K562 (cell line): ENCODE measurements around the gene PTOV1. TPM values are rescaled to one million over a fixed set of nuclear protein-coding genes. Genes with fewer than 3 reads are reported as not detected.

Experiments
- HDGF ChIP-seq: fragments of 450-650 bp; IDR thresholded peaks from 2 replicates; pipeline ENCODE4 v1.6.1; 2016
- KDM5B ChIP-seq: fragments of 200-600 bp; sonication (generic); IDR thresholded peaks from 2 replicates; pipeline ENCODE4 v1.6.1; 2012; ENCODE audit warnings: low read depth, mild to moderate bottlenecking, moderate library complexity, low read length, control low read depth, inconsistent platforms; ENCODE audit not compliant: insufficient replicate concordance
- MIER1 ChIP-seq: fragments of 450-650 bp; IDR thresholded peaks from 2 replicates; pipeline ENCODE4 v1.6.1; 2016; ENCODE audit warnings: antibody characterized with exemption, mild to moderate bottlenecking, low read depth
- MTA2 ChIP-seq: fragments of 450-650 bp; IDR thresholded peaks from 2 replicates; pipeline ENCODE4 v1.6.1; 2016; ENCODE audit warnings: low read depth
- NRF1 ChIP-seq, 2 experiments: fragments of 450-650 bp; IDR thresholded peaks in 1 of 2; conservative IDR thresholded peaks in 1 of 2; 2 replicates each; pipeline ENCODE4 v1.6.1; 2014; ENCODE audit warnings: mild to moderate bottlenecking in 2 of 2
- PHB ChIP-seq: fragments of 250-450 bp; sonication (Bioruptor Pico); IDR thresholded peaks from 2 replicates; pipeline ENCODE4 v1.5.0; 2021
- SMARCE1 ChIP-seq: fragments of 450-650 bp; IDR thresholded peaks from 2 replicates; pipeline ENCODE4 v1.7.1; 2016; ENCODE audit warnings: mild to moderate bottlenecking
- TOE1 ChIP-seq, 2 experiments: fragments of 450-650 bp in 1 of 2; sonication (generic) in 1 of 2; formaldehyde crosslinking in 1 of 2; IDR thresholded peaks; 2 replicates each; pipeline versions ENCODE4 v1.7.1 to v1.8.0; 2016 to 2022; ENCODE audit warnings: borderline replicate concordance in 2 of 2, mild to moderate bottlenecking in 2 of 2, antibody characterized with exemption in 1 of 2, inconsistent platforms in 1 of 2, low read depth in 1 of 2, missing genetic modification reagents in 1 of 2, moderate library complexity in 1 of 2
- ZFP30 ChIP-seq: fragments of 250-450 bp; sonication (Bioruptor Pico); IDR thresholded peaks from 2 replicates; pipeline ENCODE4 v1.8.0; 2022; ENCODE audit warnings: moderate library complexity, mild to moderate bottlenecking, inconsistent platforms, borderline replicate concordance
- polyA plus RNA-seq, 8 experiments: library from polyadenylated mRNA; depleted of rRNA in 4 of 8; stranded (reverse) in 5 of 8; unstranded in 3 of 8; fragments of >200 nt; fragmentation: Nextera tagmentation in 2 of 8; fragmentation: Illumina TruSeq in 1 of 8; extraction: Ambion mirVana in 2 of 8; extraction: Trizol in 1 of 8; gene quantifications; 2 replicates each; pipeline versions ENCODE4 v1.2.1 to v1.2.3, GENCODE V29; 2011 to 2014; ENCODE audit warnings: inconsistent platforms in 1 of 8, missing spikeins in 1 of 8
- total RNA-seq, 7 experiments: library from RNA; depleted of rRNA in 6 of 7; stranded (reverse); fragments of >200 nt in 6 of 7; fragmentation: Illumina TruSeq in 2 of 7; extraction: Trizol in 2 of 7; gene quantifications; 2 replicates each; pipeline versions ENCODE4 v1.2.1 to v1.2.3, GENCODE V29; 2011 to 2021; ENCODE audit warnings: low replicate concordance in 1 of 7
- TF ChIP-seq, protein P1 (sequence below): sonication (generic); formaldehyde crosslinking; IDR thresholded peaks from 2 replicates; pipeline ENCODE4 v1.8.1; 2023; ENCODE audit warnings: mild to moderate bottlenecking, missing genetic modification reagents
- TF ChIP-seq, protein P2 (sequence below): sonication (generic); formaldehyde crosslinking; IDR thresholded peaks from 2 replicates; pipeline ENCODE4 v1.8.0; 2022; ENCODE audit warnings: mild to moderate bottlenecking, low read depth, missing genetic modification reagents
- TF ChIP-seq, protein P3 (sequence below): fragments of 250-450 bp; sonication (Bioruptor Pico); IDR thresholded peaks from 2 replicates; pipeline ENCODE4 v1.4.0; 2020
- TF ChIP-seq, protein P4 (sequence below), 2 experiments: fragments of 450-650 bp in 1 of 2; IDR thresholded peaks; 2 replicates each; pipeline ENCODE4 v1.6.1; 2011 to 2017; ENCODE audit warnings: low read depth in 2 of 2, antibody characterized with exemption in 1 of 2, borderline replicate concordance in 1 of 2, low read length in 1 of 2, mild to moderate bottlenecking in 1 of 2, mixed read lengths in 1 of 2; ENCODE audit not compliant: control insufficient read depth in 1 of 2
- TF ChIP-seq, protein P5 (sequence below): fragments of 250-450 bp; sonication (Bioruptor Pico); IDR thresholded peaks from 2 replicates; pipeline ENCODE4 v1.6.1; 2021; ENCODE audit warnings: mild to moderate bottlenecking

PTOV1 gene
- total and polyA plus RNA-seq, 9 of the 15 experiments (the other 6 are each of a cell fraction or from before 2014, with no cell fraction given) = 4.9 to 169 (median 43.5) TPM

DNA sequence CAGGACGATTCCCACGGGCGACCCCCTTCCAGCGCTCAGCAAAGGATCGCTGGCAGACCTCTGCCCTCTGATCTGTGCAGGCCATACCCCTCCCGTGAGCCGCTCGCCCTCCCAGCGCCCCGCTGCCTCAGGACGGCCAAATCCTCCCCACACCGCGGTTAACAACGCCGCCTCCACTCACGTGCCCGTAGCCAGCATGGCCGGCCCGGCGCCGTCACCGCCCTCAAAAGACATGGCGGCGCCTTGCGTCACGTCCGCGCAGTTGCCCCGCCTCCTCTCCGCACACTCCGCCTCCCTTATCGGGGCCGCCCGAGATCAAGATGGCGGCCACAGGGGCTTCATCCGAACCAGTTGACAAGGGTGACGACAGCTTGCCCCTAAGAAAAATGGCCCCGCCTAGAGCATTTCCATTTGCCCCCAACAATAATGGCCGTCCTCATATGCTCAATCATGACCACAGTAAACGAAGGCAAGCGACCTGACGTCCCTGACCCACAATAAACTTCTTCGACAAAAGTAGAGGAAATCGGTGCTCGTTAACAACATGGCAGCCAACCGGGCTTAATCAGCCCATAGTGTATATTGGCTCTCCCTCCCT lies 25.6 kb downstream of the PTOV1 start (continued):
- TF ChIP-seq, protein P1, sequence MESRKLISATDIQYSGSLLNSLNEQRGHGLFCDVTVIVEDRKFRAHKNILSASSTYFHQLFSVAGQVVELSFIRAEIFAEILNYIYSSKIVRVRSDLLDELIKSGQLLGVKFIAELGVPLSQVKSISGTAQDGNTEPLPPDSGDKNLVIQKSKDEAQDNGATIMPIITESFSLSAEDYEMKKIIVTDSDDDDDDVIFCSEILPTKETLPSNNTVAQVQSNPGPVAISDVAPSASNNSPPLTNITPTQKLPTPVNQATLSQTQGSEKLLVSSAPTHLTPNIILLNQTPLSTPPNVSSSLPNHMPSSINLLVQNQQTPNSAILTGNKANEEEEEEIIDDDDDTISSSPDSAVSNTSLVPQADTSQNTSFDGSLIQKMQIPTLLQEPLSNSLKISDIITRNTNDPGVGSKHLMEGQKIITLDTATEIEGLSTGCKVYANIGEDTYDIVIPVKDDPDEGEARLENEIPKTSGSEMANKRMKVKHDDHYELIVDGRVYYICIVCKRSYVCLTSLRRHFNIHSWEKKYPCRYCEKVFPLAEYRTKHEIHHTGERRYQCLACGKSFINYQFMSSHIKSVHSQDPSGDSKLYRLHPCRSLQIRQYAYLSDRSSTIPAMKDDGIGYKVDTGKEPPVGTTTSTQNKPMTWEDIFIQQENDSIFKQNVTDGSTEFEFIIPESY (CRISPR knock-in tag) = 0 out of 2 replicates have a peak, but pooled peaks have one; percentile 7
- TF ChIP-seq HDGF (no peak), SMARCE1 (no peak), KDM5B (peak; percentile 64), NRF1 (conservative IDR thresholded peaks at IDR 0.05 in 1 of 2, IDR thresholded peaks at IDR 0.05 in 1 of 2) (peak; percentile 45 to 70; a peak in 3 of 4 replicates), PHB (no peak), MIER1 (no peak), ZFP30 (no peak), TOE1 (IDR thresholded peaks at IDR 0.05; ENCODE audit: borderline replicate concordance) (no peak), TOE1 (CRISPR knock-in tag; IDR thresholded peaks at IDR 0.05; ENCODE audit: borderline replicate concordance, low read depth) (no peak), MTA2 (no peak)
- TF ChIP-seq, protein P2, sequence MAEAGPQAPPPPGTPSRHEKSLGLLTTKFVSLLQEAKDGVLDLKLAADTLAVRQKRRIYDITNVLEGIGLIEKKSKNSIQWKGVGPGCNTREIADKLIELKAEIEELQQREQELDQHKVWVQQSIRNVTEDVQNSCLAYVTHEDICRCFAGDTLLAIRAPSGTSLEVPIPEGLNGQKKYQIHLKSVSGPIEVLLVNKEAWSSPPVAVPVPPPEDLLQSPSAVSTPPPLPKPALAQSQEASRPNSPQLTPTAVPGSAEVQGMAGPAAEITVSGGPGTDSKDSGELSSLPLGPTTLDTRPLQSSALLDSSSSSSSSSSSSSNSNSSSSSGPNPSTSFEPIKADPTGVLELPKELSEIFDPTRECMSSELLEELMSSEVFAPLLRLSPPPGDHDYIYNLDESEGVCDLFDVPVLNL (CRISPR knock-in tag) = 0 out of 2 replicates have a peak, but pooled peaks have one; percentile 40
- TF ChIP-seq, protein P3, sequence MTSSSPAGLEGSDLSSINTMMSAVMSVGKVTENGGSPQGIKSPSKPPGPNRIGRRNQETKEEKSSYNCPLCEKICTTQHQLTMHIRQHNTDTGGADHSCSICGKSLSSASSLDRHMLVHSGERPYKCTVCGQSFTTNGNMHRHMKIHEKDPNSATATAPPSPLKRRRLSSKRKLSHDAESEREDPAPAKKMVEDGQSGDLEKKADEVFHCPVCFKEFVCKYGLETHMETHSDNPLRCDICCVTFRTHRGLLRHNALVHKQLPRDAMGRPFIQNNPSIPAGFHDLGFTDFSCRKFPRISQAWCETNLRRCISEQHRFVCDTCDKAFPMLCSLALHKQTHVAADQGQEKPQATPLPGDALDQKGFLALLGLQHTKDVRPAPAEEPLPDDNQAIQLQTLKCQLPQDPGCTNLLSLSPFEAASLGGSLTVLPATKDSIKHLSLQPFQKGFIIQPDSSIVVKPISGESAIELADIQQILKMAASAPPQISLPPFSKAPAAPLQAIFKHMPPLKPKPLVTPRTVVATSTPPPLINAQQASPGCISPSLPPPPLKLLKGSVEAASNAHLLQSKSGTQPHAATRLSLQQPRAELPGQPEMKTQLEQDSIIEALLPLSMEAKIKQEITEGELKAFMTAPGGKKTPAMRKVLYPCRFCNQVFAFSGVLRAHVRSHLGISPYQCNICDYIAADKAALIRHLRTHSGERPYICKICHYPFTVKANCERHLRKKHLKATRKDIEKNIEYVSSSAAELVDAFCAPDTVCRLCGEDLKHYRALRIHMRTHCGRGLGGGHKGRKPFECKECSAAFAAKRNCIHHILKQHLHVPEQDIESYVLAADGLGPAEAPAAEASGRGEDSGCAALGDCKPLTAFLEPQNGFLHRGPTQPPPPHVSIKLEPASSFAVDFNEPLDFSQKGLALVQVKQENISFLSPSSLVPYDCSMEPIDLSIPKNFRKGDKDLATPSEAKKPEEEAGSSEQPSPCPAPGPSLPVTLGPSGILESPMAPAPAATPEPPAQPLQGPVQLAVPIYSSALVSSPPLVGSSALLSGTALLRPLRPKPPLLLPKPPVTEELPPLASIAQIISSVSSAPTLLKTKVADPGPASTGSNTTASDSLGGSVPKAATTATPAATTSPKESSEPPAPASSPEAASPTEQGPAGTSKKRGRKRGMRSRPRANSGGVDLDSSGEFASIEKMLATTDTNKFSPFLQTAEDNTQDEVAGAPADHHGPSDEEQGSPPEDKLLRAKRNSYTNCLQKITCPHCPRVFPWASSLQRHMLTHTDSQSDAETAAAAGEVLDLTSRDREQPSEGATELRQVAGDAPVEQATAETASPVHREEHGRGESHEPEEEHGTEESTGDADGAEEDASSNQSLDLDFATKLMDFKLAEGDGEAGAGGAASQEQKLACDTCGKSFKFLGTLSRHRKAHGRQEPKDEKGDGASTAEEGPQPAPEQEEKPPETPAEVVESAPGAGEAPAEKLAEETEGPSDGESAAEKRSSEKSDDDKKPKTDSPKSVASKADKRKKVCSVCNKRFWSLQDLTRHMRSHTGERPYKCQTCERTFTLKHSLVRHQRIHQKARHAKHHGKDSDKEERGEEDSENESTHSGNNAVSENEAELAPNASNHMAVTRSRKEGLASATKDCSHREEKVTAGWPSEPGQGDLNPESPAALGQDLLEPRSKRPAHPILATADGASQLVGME = no peak
- TF ChIP-seq, protein P4, sequence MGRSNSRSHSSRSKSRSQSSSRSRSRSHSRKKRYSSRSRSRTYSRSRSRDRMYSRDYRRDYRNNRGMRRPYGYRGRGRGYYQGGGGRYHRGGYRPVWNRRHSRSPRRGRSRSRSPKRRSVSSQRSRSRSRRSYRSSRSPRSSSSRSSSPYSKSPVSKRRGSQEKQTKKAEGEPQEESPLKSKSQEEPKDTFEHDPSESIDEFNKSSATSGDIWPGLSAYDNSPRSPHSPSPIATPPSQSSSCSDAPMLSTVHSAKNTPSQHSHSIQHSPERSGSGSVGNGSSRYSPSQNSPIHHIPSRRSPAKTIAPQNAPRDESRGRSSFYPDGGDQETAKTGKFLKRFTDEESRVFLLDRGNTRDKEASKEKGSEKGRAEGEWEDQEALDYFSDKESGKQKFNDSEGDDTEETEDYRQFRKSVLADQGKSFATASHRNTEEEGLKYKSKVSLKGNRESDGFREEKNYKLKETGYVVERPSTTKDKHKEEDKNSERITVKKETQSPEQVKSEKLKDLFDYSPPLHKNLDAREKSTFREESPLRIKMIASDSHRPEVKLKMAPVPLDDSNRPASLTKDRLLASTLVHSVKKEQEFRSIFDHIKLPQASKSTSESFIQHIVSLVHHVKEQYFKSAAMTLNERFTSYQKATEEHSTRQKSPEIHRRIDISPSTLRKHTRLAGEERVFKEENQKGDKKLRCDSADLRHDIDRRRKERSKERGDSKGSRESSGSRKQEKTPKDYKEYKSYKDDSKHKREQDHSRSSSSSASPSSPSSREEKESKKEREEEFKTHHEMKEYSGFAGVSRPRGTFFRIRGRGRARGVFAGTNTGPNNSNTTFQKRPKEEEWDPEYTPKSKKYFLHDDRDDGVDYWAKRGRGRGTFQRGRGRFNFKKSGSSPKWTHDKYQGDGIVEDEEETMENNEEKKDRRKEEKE (IDR thresholded peaks at IDR 0.05; ENCODE audit: borderline replicate concordance in 1 of 2, control insufficient read depth in 1 of 2, low read depth in 2 of 2, low read length in 1 of 2) = no peak
- TF ChIP-seq, protein P5, sequence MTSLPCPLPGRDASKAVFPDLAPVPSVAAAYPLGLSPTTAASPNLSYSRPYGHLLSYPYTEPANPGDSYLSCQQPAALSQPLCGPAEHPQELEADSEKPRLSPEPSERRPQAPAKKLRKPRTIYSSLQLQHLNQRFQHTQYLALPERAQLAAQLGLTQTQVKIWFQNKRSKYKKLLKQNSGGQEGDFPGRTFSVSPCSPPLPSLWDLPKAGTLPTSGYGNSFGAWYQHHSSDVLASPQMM (CRISPR knock-in tag) = no peak
